OCI-LY1 (cell line): Measurements from ENCODE around the gene CDC73.

ENCODE experiments used
- H2AFZ ChIP-seq: fragments of 200-600 bp; sonication (generic), shearing (Covaris generic); 2 replicates; pipeline ENCODE4 v1.6.0; 2014; ENCODE audit warnings: antibody characterized with exemption, mild to moderate bottlenecking, low read length
- H3F3A ChIP-seq: fragments of 200-600 bp; sonication (generic), shearing (Covaris generic); 2 replicates; pipeline ENCODE4 v1.6.0; 2014; ENCODE audit warnings: mild to moderate bottlenecking, antibody characterized with exemption, low read length, moderate library complexity; ENCODE audit not compliant: insufficient read depth
- H3K27ac ChIP-seq: fragments of 200-600 bp; sonication (generic); 2 replicates; pipeline ENCODE4 v1.5.1; 2014; ENCODE audit warnings: low read length, mixed run types, mild to moderate bottlenecking, low read depth; ENCODE audit not compliant: poor library complexity, severe bottlenecking
- H3K27me3 ChIP-seq: fragments of 200-600 bp; sonication (generic); 2 replicates; pipeline ENCODE4 v1.6.0; 2014; ENCODE audit warnings: antibody characterized with exemption, mild to moderate bottlenecking, low read length, moderate library complexity; ENCODE audit not compliant: insufficient read depth
- H3K36me3 ChIP-seq: fragments of 200-600 bp; sonication (generic); 2 replicates; pipeline ENCODE4 v1.6.1; 2014; ENCODE audit warnings: mild to moderate bottlenecking, antibody characterized with exemption, low read length, moderate library complexity, mixed read lengths; ENCODE audit not compliant: insufficient read depth
- H3K4me1 ChIP-seq: fragments of 200-600 bp; sonication (generic); 2 replicates; pipeline ENCODE4 v1.5.1; 2014; ENCODE audit warnings: mild to moderate bottlenecking, low read length, moderate library complexity; ENCODE audit not compliant: insufficient read depth, severe bottlenecking
- H3K4me2 ChIP-seq: fragments of 200-600 bp; sonication (generic), shearing (Covaris generic); 2 replicates; pipeline ENCODE4 v1.6.1; 2014; ENCODE audit warnings: low read length
- H3K4me3 ChIP-seq: fragments of 200-600 bp; sonication (generic); 2 replicates; pipeline ENCODE4 v1.5.1; 2014; ENCODE audit warnings: low read length, low read depth, mild to moderate bottlenecking, mixed read lengths; ENCODE audit not compliant: poor library complexity, severe bottlenecking
- H3K79me2 ChIP-seq: fragments of 200-600 bp; shearing (Covaris generic); 2 replicates; pipeline ENCODE4 v1.6.1; 2016; ENCODE audit warnings: mixed run types, low read length, mixed read lengths; ENCODE audit not compliant: insufficient read depth
- H3K9ac ChIP-seq: fragments of 200-600 bp; sonication (generic), shearing (Covaris generic); 2 replicates; pipeline ENCODE4 v1.6.1; 2014; ENCODE audit warnings: mild to moderate bottlenecking, low read length, mixed read lengths
- H3K9me2 ChIP-seq: fragments of 200-600 bp; sonication (generic), shearing (Covaris generic); 2 replicates; pipeline ENCODE4 v1.6.1; 2014; ENCODE audit warnings: low read depth, mild to moderate bottlenecking, low read length, mixed read lengths
- H3K9me3 ChIP-seq: fragments of 200-600 bp; shearing (Covaris generic); 2 replicates; pipeline ENCODE4 v1.6.1; 2014; ENCODE audit warnings: low read length, mixed read lengths
- H4K20me1 ChIP-seq: fragments of 200-600 bp; sonication (generic), shearing (Covaris generic); 2 replicates; pipeline ENCODE4 v1.6.0; 2016; ENCODE audit warnings: mild to moderate bottlenecking, low read length; ENCODE audit not compliant: insufficient read depth
- EZH2 ChIP-seq: fragments of 200-600 bp; sonication (generic), shearing (Covaris generic); IDR thresholded peaks from 2 replicates; pipeline ENCODE4 v1.8.0; 2017; ENCODE audit warnings: borderline replicate concordance, mixed run types, mild to moderate bottlenecking, antibody characterized with exemption, low read length, moderate library complexity, mixed read lengths
- TF ChIP-seq, protein P1 (sequence below): fragments of 200-600 bp; sonication (generic), shearing (Covaris generic); IDR thresholded peaks from 2 replicates; pipeline ENCODE4 v1.5.1; 2017; ENCODE audit warnings: mild to moderate bottlenecking, antibody characterized with exemption, low read length, moderate library complexity, mixed read lengths

CDC73 gene

DNA sequence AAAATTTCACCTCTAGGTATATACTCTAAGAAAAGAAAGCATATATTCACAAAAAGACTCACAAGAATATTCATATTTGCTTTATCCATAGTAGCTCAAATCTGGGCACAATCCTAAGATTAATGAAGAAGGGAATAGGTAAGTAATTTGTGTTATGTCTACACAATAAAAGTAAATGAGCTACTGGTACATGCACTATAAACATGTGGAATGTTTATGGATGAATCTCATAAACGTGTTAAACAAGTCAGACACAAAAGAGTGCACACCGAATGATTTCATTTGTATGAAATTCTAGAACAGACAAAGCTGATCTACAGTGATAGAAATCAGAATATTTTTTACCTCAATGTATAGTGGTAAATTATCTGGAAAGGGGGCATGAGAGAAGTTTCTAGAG, 179.9 kb downstream of the CDC73 start:
- no peaks in the 10 kb centered on the region for H3K36me3 ChIP-seq
- no peak overlapping the region for H3K27ac ChIP-seq
- no peak overlapping the region for H3K4me3 ChIP-seq
- no peaks in the 10 kb centered on the region for H4K20me1 ChIP-seq
- no peaks in the 10 kb centered on the region for H3F3A ChIP-seq
- no peak overlapping the region for H3K9ac ChIP-seq
- peaks cover 8% of the 10 kb centered on the region for H3K4me1 ChIP-seq
- no peak overlapping the region for H3K4me2 ChIP-seq
- H3K27me3 ChIP-seq: no peaks in the 10 kb centered on the region
- H3K9me3 ChIP-seq: no peaks in the 10 kb centered on the region
- H3K79me2 ChIP-seq: no peaks in the 10 kb centered on the region
- no peak for TF ChIP-seq EZH2
- TF ChIP-seq, protein P1, sequence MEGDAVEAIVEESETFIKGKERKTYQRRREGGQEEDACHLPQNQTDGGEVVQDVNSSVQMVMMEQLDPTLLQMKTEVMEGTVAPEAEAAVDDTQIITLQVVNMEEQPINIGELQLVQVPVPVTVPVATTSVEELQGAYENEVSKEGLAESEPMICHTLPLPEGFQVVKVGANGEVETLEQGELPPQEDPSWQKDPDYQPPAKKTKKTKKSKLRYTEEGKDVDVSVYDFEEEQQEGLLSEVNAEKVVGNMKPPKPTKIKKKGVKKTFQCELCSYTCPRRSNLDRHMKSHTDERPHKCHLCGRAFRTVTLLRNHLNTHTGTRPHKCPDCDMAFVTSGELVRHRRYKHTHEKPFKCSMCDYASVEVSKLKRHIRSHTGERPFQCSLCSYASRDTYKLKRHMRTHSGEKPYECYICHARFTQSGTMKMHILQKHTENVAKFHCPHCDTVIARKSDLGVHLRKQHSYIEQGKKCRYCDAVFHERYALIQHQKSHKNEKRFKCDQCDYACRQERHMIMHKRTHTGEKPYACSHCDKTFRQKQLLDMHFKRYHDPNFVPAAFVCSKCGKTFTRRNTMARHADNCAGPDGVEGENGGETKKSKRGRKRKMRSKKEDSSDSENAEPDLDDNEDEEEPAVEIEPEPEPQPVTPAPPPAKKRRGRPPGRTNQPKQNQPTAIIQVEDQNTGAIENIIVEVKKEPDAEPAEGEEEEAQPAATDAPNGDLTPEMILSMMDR: no peak
- no peak overlapping the region for H2AFZ ChIP-seq
- H3K9me2 ChIP-seq: no peaks in the 10 kb centered on the region

DNA sequence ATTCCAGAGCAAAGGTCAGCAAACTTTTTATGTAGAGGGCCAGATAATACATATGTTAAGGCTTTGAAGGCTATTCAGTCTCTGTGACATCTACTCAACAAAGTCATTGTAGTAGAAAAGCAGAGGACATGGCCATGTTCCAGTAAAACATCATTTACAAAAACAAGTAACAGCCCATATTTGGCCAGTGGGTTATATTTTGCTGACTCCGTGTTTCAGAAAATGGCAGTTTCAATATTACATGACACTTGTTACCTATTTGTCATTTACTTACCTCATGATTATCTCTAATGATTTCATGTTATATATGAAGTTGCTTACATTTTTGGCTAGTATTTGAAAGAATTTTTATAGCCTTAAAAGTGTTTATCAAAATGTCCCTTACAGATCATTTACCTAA, 182.0 kb downstream of the CDC73 start:
- Histone ChIP-seq H3K36me3 (no peaks in the 10 kb centered on the region), H4K20me1 (no peaks in the 10 kb centered on the region), H3F3A (no peaks in the 10 kb centered on the region), H3K9me2 (no peaks in the 10 kb centered on the region), H3K79me2 (no peaks in the 10 kb centered on the region), H3K4me2 (no peak overlapping the region), H3K4me3 (no peak overlapping the region), H3K9me3 (no peaks in the 10 kb centered on the region), H2AFZ (no peak overlapping the region), H3K9ac (no peak overlapping the region), H3K4me1 (peaks cover 7% of the 10 kb centered on the region), H3K27me3 (no peaks in the 10 kb centered on the region), H3K27ac (no peak overlapping the region)
- TF ChIP-seq, protein P1: no peak
- no peak for TF ChIP-seq EZH2
